COLO668 (cell line): ENCODE results near the gene ASPSCR1.

Experiments
- DNase-seq: peaks from one replicate; lab custom pipeline; 2025; ENCODE audit not compliant: unreplicated experiment; lab: John Stamatoyannopoulos, UW

ASPSCR1 gene

DNA sequence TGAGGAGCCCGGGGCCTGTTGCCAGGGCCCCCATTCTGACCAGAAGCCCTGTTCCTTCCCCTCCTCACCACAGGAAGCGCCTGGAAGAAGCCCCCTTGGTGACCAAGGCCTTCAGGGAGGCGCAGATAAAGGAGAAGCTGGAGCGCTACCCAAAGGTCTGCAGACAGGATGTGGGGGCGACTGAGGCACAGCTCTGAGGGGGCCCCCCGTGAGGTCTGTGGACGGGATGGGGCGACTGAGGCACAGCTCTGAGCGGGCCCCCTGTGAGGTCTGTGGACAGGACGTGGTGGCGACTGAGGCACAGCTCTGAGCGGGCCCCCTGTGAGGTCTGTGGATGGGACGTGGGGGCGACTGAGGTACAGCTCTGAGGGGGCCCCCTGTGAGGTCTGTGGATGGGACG is 32.0 kb downstream of the ASPSCR1 start:
- DNase-seq = no peak

DNA sequence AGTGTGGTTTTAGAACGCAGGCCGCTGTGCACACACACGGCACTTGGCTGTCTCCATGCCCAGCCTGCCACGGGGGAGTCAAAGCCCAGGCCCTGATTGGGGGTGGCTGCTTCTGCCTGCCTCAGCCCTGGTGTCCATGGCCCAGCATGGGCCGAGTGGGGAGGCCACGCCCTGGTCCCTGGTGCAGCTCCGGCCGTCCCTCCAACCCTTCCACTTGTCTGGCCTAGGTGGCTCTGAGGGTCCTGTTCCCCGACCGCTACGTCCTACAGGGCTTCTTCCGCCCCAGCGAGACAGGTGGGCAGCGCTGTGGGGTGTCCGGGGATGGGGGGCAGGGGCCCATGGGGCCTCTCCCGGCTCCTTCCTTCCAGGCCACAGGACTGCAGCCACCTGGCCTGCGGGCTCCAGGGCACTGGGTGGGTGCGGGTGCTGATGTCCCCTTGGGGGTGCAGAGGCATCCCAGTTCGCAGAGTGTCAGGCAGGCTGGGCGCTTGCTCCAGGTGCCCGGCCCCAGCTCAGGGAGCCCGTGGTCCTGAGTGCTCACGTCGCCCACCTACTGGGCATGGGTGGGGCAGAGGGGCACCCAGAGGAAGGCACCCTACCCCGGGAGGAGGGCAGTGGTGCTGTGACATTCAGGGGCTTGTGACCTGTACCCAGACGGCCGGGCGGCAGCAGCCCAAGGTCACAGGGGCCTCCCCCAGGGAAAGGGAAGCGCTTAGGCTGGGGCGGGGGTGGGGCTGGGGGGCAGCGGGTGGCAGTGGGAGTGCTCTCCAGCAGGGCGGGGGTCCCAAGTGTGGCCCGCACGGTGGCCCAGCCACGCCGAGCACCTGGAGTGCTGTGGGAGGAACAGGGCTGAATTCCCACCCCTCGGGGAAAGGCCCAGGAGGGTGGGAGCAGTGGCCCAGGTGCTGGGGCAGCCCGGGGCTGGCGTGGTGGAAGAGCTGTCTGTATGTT is 33.4 kb downstream of the ASPSCR1 start:
- no peak for DNase-seq

DNA sequence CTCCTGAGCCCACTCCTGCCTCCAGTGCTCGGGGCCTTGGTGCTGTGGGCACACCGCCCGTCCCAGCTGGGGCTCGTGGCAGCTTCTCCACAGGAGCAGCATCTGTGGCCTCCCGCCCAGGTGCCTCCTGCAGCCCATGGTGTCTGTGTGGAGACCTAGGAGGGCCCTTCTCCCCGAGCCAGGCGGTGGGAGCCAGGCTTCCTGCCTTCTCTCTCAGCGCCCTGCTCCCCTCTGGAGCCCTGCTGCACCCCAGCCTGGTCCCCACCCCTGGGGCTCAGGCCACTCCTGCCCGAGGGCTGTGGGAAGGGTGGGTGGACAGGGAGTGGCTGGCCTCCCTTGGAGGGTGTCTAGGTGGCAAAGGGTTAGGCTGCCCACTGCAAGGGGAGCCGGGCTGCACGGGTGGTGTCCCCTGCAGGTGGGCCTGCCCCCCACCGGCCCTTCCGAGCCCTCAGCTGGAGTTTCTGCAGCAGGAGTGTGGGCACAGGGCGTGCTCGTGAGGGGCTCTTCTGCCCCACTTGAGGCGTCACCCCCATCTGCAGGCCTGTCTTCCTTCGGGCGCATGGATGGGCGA is 34.3 kb downstream of the ASPSCR1 start:
- DNase-seq = no peak

DNA sequence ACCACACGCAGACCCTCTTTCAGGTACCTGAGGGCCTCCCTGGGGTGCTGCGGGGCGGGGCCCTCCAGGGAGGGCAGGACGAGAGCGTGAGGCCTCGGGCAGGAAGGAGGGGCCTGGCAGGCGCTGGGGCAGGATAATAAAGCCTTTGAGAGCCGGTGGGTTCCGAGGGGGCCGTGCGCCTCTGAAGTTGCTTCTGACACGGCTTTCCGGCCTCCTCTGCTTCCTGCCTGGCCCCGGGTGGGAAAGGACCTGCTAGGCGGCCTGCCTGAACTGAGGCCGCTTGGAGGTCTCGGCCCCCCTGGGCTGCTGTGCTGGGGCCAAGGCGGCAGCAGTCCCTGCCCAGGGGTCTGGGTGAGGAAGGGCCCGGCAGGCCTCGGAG is 34.8 kb downstream of the ASPSCR1 start:
- no peak for DNase-seq

DNA sequence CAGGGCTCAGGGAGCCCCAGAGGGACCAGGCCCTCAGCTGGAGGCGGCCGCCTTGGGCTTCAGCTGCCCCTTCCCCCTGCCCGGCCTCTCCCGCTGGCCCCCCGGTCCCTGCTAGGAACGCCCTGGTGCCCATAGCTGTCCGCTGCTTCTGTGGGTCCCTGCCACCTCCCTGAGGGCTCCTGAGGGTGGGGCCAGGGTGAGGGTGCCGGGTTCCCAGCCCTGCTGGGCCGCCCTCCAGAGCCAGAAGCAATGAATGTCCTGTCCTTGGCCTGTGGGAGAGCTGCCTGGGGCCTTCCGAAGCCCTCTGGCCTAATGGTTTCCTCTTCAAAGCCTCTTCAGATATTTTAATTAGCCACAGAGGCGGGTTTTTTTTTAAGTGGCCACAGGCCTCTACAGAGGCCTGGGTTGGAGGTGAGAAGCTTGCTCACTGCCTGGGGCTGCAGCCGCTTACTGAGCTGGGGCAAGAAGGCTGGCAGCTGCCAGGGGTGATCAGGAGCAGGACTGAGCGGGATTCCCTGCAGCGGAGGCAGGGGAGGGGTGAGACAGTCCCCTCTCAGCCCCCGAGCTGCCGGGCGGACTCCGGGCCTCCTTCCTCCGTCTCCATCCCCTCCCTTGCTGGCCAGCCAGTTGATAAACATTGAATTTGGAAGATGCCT is 35.3 kb downstream of the ASPSCR1 start:
- no peak for DNase-seq

DNA sequence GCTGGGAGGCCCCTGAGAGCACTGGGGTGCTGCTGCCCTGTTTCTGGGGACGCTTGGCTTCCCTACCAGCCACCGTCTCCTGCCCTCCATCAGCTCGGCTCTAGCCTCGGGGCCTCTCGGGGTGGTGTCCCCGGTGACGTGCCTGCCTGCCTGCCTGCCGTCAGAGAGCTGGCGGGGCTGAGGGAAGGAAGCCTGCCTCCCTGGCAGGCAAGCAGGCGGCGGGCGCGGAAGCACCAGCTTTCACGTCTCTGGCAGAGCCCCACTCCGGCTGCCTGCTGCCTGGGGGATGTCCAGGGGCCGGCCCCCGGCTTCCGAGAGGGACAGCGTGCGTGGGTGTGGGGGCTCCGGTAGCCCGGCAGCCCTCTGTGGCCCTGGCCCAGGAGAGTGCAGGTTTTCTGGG is 35.9 kb downstream of the ASPSCR1 start:
- DNase-seq = no peak

DNA sequence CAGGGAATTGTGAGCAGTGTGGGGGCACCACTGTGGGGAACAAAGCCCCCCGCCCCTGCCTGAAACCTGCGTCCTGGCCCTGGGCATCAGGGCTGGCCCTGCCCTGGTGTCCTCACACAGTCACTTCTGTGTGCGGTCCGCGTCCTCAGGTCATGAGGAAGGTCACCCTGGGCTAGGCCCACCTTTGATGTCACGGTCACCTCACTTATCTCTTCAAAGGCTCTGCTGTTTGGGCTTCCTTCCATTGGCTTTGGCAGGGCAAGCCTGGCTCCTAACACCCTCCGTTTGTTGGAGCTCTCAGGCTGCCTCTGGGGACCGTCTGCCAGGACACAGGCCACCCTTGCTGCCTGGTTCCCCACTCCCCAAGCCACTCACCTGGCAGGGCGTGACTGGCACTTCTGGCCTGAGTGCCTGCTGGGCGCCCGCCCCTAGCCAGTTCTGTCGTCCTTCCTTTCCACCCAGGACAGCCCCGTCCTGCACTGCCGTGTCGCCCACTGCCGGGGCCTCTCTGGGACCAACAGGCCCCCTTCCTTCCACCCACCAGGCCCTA is 36.4 kb downstream of the ASPSCR1 start:
- DNase-seq = no peak

DNA sequence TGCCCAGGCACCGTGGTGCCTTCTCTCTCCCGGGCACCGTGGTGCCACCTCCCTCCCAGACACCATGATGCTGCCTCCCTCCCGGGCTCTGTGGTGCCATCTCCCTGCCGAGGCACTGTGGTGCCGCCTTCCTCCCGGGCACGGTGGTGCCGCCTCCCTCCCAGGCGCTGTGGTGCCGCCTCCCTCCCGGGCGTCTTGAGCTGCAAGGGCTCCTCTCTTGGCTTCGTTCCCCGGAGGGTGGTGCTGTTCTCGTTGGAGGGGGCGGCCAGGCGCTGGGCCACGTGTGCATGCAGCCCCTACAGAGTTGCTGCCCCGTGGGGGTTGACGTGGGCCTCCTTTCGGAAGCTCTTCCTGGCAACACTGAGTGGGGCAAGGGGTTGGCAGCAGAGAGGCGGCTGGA is 37.0 kb downstream of the ASPSCR1 start:
- no peak for DNase-seq

DNA sequence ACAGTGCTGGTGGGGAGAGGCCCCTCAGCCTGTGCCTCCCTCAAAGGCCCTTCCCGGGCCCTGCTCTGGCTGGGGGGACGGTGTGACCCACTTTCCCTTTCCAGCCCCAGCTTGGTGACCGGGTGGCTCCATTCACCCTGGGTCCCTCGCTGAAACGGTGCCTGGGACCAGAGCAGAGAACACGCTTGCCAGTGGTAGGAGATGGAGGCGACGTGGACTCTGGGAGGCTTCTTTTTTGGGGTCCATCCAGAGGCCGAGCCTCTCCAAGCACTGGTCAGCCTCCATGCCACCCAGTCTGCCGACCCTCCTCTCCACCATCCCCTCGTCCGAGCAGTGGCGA is 37.5 kb downstream of the ASPSCR1 start:
- no peak for DNase-seq

DNA sequence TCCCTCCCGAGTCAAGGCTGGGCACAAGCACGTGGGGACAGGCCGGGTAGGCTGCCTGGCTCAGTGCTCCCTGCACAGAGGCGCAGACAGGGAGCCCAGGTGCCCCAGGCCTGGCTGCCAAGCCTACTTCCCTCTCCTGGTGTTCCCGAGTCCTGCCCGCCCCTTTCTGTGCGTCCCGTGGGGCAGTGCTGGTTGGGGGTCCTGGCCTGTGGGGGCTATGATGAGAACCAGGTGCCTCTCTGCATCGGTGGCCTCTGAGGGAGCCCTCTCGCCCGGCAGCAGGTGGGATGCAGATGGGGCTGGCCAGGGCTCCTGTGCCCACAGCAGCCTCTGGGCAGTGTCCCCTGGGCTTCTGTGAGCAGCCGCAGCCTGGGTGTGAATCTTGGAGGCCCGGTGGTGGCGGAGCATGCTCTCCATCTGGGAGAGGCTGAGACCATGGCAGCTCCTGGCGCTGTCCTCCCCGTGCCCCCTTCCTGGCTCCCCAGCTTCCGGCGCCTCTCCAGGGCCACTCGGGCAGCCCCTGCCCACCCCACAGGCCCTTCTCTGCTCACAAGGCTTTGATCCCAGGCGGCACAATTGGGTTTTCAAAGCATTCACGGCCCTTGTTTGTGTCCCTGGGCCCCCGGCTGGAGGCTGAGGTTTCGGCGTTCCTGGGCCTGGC is 38.0 kb downstream of the ASPSCR1 start:
- no peak for DNase-seq

DNA sequence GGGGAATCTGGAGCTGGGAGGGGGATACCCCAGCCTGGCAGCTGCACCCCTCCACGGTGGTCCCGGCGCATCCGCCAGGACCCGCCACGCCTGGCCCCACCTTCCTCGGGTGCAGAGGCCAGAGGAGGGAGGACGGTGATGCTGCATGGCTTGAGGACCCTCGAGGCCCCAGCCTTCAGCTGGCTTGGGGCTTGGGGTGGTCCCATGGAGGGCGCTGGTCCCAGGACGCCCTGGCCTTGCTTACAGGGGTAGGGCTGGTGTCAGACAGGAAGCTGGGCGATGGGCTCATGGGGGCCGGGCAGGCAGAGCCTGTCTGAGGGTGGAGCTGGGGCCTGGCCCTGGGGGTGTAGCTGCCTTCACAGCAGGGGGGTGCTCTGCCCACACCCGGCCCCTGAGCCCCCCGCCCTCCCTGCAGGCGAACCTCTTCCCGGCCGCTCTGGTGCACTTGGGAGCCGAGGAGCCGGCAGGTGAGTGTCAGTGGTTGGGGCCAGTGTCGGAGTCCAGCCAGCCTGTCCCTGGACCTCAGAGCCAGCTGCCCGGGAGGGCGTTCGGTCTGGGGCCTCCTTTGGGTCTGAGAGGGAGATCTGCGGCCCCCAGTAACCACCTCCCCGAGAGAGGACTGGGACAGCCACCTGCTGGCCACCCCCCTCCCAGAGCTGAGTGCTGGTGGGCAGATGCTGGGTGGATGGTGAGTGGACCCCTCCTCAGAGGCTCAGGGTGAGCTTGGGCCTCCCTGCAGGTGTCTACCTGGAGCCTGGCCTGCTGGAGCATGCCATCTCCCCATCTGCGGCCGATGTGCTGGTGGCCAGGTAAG is 38.8 kb downstream of the ASPSCR1 start:
- no peak for DNase-seq

DNA sequence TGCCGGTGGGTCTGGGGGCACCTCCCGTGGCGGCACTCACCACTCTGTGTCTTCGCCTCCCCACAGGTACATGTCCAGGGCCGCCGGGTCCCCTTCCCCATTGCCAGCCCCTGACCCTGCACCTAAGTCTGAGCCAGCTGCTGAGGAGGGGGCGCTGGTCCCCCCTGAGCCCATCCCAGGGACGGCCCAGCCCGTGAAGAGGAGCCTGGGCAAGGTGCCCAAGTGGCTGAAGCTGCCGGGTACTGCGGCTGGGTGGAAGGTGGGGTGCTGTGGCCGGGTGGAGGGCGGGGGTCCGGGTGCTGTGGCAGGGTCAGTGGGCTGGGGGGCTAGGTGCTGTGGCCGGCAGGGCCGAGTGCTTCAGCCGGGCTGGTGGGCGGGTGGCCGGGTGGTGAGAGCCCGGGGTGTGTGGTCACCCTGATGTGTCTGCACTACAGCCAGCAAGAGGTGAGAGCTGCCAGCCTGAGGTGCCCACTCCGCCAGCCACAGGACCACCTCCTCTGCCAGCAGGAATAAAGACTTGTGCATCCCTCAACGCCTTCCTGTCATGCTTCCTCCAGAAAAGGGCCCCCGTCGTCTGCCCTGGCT is 39.5 kb downstream of the ASPSCR1 start:
- DNase-seq = no peak

DNA sequence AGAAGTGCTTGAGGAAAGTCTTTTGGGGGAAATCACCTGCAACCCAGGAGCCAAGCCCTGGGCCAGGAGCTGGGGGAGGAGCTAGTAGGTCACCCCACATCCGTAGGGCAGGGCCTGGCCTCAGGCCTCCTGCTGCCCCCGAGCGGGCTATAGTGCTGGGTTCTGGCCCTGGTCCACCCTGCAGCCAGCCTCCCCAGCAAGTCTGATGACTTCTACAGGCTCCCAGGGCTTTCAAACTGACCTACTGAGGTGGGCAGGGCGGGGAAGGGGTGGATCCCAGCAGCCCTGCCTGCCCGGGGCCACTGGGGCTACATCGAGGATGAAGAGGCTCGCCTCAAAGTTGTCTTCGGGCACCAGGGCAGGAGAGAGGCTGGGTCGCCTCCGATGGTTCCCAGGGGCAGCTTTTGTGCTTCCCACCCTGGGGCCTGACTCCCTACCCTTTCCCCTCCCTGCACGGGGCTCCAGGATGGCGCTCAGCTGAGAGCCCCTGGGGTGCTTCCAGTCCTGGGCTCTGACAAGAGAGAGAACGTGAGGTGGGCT is 40.3 kb downstream of the ASPSCR1 start:
- no peak for DNase-seq

DNA sequence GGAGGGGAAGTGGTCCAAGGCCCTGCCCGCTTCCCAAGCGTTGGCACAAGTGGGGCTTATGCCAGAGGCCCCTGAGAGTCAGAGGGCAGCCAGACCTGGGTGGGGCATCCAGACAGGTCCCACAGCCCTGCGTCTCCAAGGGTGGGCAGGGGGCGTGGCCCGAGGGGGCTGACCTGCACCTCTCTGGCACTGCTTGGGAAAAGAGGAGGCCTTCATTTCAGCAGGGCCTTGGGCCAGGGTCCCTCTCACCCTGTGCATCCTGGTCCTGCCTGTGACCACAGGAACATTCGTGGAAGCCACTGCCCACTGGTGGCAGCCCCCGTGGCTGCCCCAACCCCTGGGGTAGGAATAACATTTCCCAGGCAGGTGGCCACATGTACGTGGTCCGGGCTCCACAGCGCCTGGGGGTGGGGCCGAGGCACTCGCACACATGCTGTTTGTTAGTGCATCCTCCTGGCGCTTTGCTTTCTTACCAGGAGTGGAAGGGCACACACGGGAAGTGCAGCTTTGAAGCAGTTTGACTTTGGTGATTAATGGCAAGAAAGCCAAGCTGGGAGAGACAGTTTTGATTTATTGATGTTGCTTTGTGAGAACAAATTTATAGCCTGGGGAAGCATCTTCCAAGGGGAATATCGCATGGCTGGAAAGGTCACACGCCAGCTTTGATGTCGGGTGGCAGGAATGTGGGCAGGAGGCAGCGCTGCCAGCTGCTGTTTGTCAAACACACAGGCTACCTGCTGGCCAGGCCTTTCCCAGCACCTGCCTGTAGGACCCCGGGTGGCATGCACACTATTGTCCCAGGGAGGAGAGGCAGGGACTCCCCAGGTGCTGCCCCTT is 40.9 kb downstream of the ASPSCR1 start:
- DNase-seq = peak; percentile 57

DNA sequence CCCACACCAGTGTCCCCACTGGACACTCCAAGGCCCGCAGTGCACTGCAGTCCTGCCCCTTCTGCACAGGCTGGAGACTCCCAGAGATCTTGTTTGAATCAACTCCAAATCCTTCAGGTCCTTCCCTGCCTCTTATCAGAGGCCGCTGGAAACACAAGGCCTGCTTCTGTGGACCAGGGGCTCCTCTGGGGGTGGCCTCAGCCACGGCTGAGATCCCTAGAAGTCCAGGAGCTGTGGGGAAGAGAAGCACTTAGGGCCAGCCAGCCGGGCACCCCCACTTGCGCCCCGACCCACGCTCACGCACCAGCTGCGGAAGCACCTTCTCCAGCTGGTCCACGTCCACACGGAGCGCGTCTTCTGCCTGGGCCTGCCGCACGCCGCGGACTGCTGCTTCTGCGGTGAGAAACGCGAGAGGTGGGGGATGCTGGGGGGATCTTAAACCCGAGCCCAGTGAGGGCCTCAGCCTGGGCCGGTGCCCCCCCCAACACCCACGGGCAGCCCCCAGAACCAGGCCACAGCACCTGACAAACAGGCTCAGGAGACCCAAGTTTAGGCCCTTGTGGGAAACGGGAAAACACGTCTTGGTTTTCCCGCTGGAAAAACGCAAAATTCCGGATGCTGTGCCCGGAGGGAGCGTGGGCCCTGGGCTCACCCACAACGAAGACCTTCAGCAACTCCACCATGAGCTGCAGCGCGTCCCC is 41.7 kb downstream of the ASPSCR1 start:
- no peak for DNase-seq

DNA sequence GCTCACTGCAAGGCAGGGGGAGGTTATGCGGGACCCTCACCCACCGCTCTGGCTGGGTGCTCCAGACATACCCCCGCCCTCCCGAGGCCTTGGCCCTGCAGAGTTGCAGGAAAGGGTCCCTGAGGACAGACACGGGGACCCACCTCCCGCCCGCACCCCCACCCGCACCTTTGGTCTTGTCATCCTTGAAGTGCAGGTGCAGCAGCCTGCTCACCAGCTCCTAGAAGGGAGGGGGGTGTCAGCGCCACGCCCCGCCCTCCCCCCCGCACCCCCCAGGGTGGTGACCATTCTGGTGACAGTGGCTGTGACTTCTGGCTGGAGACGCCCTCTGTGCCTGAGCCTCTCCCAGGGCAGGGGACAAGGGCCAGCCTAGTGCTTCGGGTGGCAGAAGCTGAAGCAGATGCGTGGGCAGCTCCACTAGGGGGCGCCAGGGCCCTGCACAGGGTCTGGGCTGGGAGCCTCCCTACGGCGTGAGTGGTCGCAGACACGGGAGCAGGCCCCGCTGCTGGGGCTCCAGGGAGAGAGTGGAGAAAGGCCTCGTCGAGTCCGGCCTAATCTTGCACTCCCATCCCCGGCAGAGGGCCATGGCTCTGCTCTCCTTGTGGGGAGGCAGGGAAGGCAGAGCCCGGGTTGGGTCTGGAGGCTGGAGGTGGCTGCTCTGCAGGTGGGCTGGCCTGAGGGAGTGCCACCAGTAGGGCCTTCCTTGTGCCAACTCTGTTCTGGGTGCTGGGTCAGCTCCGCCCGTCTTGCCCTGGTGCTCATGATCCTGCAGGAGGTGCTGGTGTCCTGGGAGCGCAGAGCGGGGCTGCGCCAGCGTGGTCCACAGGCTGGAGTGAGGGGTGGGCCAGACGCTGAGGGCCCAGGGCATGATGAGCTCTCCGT is 42.5 kb downstream of the ASPSCR1 start:
- DNase-seq = peak; percentile 45

DNA sequence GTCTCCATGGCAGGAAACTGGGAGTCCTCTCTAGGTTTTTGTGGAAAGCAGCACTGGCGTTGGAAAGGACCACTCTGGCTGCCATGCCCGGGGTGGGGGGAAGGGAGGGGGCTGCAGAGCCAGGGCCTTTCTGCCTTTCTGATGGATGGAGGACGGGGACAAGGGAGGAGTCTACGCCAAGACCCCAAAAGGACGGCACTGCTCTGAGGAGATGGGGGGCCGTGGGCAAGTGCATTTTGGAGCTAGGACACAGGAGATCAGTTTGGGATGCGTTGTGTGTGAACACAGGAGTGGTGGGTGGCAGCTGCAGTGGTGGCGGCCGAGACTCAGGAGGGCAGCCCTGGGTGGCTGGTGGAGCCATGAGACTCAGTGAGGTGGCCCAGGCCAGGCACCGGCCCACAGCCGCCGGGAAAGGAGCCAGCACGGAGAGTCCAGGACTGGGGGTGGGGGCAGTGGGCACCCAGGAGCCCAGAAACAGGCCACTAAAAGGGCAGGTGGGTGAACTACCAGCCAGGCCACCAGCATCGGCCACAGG is 43.2 kb downstream of the ASPSCR1 start:
- DNase-seq = no peak
